ENCODE data around the gene MAP2K2.

MAP2K2 gene

DNA sequence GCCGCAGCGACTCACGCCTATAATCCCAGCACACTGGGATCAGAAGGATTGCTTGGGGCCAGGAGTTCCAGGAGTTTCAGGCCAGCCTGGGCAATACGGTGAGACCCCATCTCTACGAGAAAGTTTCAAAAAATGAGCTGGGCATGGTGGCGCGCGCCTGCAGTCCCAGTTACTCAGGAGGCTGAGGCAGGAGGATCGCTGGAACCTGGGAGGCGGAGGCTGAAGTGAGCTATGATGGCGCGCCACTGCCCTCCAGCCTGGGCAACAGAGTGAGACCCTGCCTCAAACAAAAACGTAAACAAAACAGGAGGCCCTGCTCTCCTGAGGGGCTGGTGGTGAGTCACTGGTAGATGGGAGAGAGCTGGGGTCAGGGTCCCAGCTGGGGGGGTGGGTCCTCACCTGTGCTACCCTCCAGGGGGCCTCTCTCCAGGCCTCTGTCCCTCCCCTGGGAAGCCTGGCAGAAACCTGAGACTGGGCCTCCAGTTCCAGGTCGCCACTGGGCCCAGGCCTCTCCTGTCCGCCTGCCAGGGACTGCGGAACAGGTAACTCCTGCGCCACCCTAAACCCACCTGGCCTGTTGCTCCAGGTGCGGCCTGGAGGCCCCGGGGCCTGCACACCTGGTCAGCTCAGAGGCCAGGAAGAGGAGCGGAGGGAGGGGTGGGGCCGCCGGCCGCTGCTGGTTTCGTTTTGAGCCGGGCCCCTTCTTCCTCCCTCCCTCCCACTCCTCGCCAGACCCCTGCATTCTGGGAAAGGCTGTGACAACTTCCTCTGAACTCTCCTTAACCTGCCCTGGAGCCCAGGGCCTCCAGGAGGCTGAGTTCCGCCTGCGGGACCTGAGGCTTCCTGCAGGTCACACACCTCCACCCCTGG lies 40.0 kb downstream of the MAP2K2 start:
- H3K4me3 ChIP-seq = peak overlapping the region; percentile 30 to 67 (median 53); a peak in 18 of 20 replicates
- peak overlapping the region; percentile 57 to 78 (median 73); a peak in 21 of 22 replicates for H3K9ac ChIP-seq
- peak overlapping the region; percentile 88 to 98 (median 93) for H3K4me2 ChIP-seq
- H3K9me3 ChIP-seq (replicated peaks in 1 of 11) = no peaks in the 10 kb centered on the region
- no peaks in the 10 kb centered on the region for H3K27me3 ChIP-seq
- peak overlapping the region; percentile 54 to 85 (median 79); a peak in 20 of 22 replicates for H3K27ac ChIP-seq
- no peak for TF ChIP-seq Cebpa-rat (IDR thresholded peaks at IDR 0.05)
- peaks cover 0 to 6% (median 0%) of the 10 kb centered on the region in 11 experiments; a peak in 4 of 22 replicates for H3K36me3 ChIP-seq
- H3K4me1 ChIP-seq = peaks cover 53 to 91% (median 80%) of the 10 kb centered on the region in 10 experiments
- H4K20me1 ChIP-seq = no peaks in the 10 kb centered on the region

DNA sequence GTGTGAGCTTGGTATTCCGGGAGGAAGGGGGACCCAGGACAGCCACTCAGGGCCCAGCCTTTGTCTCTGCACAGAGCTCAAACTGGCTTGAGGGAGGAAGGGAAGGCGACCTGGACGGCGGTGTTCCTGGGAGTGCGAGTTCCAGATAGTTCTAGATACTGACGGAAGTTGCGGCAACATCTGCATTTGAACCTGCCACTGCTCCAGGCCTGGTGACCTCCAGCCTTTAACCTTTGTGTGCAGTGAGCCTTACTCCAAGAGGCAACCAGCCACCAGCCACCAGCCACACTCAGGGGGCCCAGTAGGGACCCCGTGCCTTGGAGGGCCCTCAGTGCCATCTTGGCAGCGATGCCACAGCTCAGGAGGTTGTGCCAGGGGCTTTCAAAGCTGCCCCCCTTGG lies 41.8 kb downstream of the MAP2K2 start:
- Histone ChIP-seq H3K27me3 (no peaks in the 10 kb centered on the region), H3K4me2 (peak overlapping the region in 7 of 11 experiments; percentile 16 to 95 (median 48); a peak in 9 of 22 replicates), H4K20me1 (no peaks in the 10 kb centered on the region), H3K27ac (peak overlapping the region in 9 of 11 experiments; percentile 10 to 83 (median 50); a peak in 16 of 22 replicates), H3K9ac (peak overlapping the region in 4 of 11 experiments; percentile 13 to 40 (median 16); a peak in 2 of 22 replicates), H3K4me1 (peaks cover 53 to 89% (median 79%) of the 10 kb centered on the region in 10 experiments), H3K4me3 (no peak overlapping the region), H3K9me3 (replicated peaks in 1 of 11) (no peaks in the 10 kb centered on the region), H3K36me3 (no peaks in the 10 kb centered on the region)
- no peak for TF ChIP-seq Cebpa-rat (IDR thresholded peaks at IDR 0.05)

GRCh38 chr19:4081441-4082129 lies 42.3 kb downstream of the MAP2K2 start:
- Histone ChIP-seq H3K4me1 (peaks cover 59 to 89% (median 79%) of the 10 kb centered on the region in 10 experiments), H3K9me3 (replicated peaks in 1 of 11) (no peaks in the 10 kb centered on the region), H4K20me1 (no peaks in the 10 kb centered on the region), H3K4me2 (peak overlapping the region in 6 of 11 experiments; percentile 16 to 95 (median 68); a peak in 9 of 22 replicates), H3K27ac (peak overlapping the region in 8 of 11 experiments; percentile 10 to 83 (median 52); a peak in 13 of 22 replicates), H3K4me3 (no peak overlapping the region), H3K27me3 (no peaks in the 10 kb centered on the region), H3K36me3 (no peaks in the 10 kb centered on the region), H3K9ac (peak overlapping the region in 2 of 11 experiments; percentile 13 to 16; a peak in 1 of 22 replicates)
- TF ChIP-seq Cebpa-rat (IDR thresholded peaks at IDR 0.05) = no peak

DNA sequence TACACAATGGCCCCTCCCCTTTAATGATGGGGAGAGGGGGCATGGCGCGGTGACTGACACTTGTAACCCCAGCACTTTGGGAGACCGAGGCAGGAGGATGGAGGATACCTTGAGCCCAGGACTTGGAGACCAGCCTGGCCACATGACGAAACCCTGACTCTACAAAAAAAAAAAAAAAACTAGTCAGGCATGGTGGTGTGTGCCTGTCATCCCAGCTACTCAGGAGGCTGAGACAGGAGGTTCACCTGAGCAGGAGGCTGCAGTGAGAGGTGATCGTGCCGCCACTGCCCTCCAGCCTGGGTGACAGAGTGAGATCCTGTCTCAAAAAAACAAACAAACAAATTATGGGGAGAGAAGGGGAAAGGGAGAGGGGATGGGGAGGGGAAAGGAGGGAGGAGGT lies 43.4 kb downstream of the MAP2K2 start:
- H3K4me2 ChIP-seq = peak overlapping the region in 7 of 11 experiments; percentile 9 to 43 (median 28); a peak in 7 of 22 replicates
- no peak overlapping the region for H3K4me3 ChIP-seq
- peak overlapping the region in 1 of 11 experiments; percentile 10; a peak in 1 of 22 replicates for H3K27ac ChIP-seq
- H3K36me3 ChIP-seq = no peaks in the 10 kb centered on the region
- no peak overlapping the region for H3K9ac ChIP-seq
- TF ChIP-seq Cebpa-rat (IDR thresholded peaks at IDR 0.05) = no peak
- no peaks in the 10 kb centered on the region for H3K9me3 ChIP-seq (replicated peaks in 1 of 11)
- no peaks in the 10 kb centered on the region for H3K27me3 ChIP-seq
- H4K20me1 ChIP-seq = no peaks in the 10 kb centered on the region
- H3K4me1 ChIP-seq = peaks cover 63 to 89% (median 80%) of the 10 kb centered on the region in 10 experiments

DNA sequence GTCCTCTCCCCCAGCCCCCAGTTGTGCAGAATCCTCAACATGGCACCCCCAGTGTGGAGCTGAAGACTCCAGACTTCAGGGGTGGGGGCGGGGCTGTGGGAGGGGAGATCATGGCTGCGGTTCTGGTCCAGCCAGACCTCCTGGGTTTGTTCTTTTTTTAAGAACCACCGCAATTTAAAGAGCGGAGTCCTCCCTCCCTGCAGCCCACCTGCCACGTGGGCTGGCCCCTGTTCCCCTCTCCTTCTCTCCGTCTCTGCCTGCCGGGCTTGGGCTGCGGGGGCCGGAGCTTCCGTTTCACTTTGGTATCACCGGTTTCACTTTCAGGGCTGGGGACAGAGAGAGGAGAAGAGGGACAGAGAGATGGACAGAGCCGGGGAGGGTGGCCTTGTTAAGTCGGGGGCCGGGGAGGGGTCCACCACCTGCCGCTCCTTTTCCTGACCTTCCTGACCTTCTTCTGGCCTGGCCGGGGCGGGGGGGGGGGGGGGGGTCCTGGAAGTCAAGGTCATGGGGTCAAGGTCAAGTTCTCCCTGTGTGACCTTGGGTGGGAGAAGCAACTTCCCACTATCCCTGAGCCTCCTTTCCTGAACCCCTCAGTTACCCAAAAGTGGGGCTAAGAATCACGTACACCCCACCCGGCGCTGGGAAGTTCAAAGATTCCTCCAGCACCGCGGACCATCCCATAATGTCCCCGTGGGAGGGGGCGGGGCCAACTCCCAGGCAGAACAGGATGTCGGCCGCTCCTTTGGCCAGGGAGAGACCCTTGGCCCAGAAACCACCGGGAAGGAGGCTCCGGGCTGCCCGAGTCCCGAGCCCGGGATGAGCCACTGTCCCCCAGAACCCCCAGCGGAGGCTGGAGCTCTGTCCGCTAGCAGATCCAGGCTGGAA lies 45.9 kb downstream of the MAP2K2 start:
- peak overlapping the region; percentile 88 to 99 (median 97) for H3K4me2 ChIP-seq
- peak overlapping the region; percentile 42 to 63 (median 46); a peak in 18 of 20 replicates for H3K4me3 ChIP-seq
- H3K9me3 ChIP-seq (replicated peaks in 1 of 11) = no peaks in the 10 kb centered on the region
- H3K27me3 ChIP-seq = no peaks in the 10 kb centered on the region
- H3K36me3 ChIP-seq = no peaks in the 10 kb centered on the region
- peak overlapping the region; percentile 74 to 95 (median 88) for H3K27ac ChIP-seq
- peaks cover 60 to 92% (median 81%) of the 10 kb centered on the region in 10 experiments for H3K4me1 ChIP-seq
- TF ChIP-seq Cebpa-rat (IDR thresholded peaks at IDR 0.05) = no peak
- H4K20me1 ChIP-seq = no peaks in the 10 kb centered on the region
- peak overlapping the region; percentile 69 to 85 (median 79) for H3K9ac ChIP-seq

- H3K4me2 ChIP-seq = peak overlapping the region; percentile 88 to 99 (median 97)
These were observed 46.9 kb downstream of the MAP2K2 start for GRCh38 chr19:4077007-4077374.

DNA sequence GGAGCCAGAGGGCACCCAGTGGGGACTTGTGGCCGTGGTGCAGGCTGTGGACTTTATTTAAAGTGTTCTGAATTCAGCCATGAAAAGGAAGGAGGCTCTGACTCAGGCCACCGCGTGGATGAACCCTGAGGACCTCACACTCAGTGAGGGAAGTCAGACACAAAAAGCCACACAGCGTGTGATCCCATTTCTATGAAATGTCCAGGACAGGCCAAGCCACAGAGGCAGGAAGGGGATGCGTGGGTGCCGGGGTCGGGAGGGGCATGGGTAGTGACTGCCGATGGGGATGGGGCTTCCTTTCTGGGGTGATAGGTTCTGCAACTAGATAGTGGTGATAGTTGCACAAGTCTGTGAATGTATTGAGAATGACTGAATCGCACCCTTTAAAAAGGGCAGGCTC lies 48.5 kb downstream of the MAP2K2 start:
- no peak for TF ChIP-seq Cebpa-rat (IDR thresholded peaks at IDR 0.05)
- Histone ChIP-seq H3K4me3 (no peak overlapping the region), H3K36me3 (no peaks in the 10 kb centered on the region), H3K4me2 (peak overlapping the region; percentile 49 to 98 (median 89); a peak in 21 of 22 replicates), H3K9me3 (replicated peaks in 1 of 11) (no peaks in the 10 kb centered on the region), H4K20me1 (no peaks in the 10 kb centered on the region), H3K4me1 (peaks cover 56 to 87% (median 66%) of the 10 kb centered on the region in 10 experiments), H3K9ac (peak overlapping the region; percentile 3 to 65 (median 48); a peak in 12 of 22 replicates), H3K27me3 (no peaks in the 10 kb centered on the region), H3K27ac (peak overlapping the region; percentile 50 to 91 (median 72); a peak in 21 of 22 replicates)

More at GRCh38 chr19:4077007-4077374, 46.9 kb downstream of the MAP2K2 start:
- Histone ChIP-seq H3K4me1 (peaks cover 56 to 85% (median 71%) of the 10 kb centered on the region in 10 experiments), H4K20me1 (no peaks in the 10 kb centered on the region), H3K27ac (peak overlapping the region; percentile 74 to 95 (median 88); a peak in 21 of 22 replicates), H3K36me3 (no peaks in the 10 kb centered on the region), H3K27me3 (no peaks in the 10 kb centered on the region), H3K9me3 (replicated peaks in 1 of 11) (no peaks in the 10 kb centered on the region), H3K4me3 (peak overlapping the region in 8 of 10 experiments; percentile 42 to 63 (median 48); a peak in 6 of 20 replicates), H3K9ac (peak overlapping the region; percentile 69 to 85 (median 79))
- TF ChIP-seq Cebpa-rat (IDR thresholded peaks at IDR 0.05) = no peak

DNA sequence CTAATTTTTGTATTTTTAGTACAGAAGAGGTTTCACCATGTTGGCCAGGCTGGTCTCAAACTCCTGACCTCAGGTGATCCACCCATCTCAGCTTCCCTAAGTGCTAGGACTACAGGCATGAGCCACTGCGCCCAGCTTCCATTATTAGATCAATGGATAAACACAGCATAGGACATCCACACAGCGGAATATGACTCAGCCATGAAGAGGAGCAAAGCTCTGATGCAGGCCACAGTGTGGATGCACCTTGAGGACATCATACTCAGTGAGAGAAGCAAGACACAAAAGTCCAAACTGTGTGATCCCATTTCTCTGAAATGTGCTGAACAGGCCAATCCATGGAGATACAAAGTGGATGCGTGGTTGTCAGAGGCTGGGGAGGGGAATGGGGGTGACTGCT lies 52.3 kb downstream of the MAP2K2 start:
- Histone ChIP-seq H3K9me3 (replicated peaks in 1 of 11) (no peaks in the 10 kb centered on the region), H4K20me1 (no peaks in the 10 kb centered on the region), H3K4me1 (peaks cover 43 to 77% (median 55%) of the 10 kb centered on the region in 10 experiments), H3K9ac (no peak overlapping the region), H3K36me3 (no peaks in the 10 kb centered on the region), H3K27me3 (no peaks in the 10 kb centered on the region), H3K4me3 (no peak overlapping the region), H3K27ac (no peak overlapping the region), H3K4me2 (no peak overlapping the region)
- no peak for TF ChIP-seq Cebpa-rat (IDR thresholded peaks at IDR 0.05)
